EL (cell line): ENCODE data around the gene NABP1.

Experiments used
- DNase-seq: peaks from one replicate; pipeline ENCODE4 v3.0.0-alpha.2; 2016

Gene NABP1

DNA sequence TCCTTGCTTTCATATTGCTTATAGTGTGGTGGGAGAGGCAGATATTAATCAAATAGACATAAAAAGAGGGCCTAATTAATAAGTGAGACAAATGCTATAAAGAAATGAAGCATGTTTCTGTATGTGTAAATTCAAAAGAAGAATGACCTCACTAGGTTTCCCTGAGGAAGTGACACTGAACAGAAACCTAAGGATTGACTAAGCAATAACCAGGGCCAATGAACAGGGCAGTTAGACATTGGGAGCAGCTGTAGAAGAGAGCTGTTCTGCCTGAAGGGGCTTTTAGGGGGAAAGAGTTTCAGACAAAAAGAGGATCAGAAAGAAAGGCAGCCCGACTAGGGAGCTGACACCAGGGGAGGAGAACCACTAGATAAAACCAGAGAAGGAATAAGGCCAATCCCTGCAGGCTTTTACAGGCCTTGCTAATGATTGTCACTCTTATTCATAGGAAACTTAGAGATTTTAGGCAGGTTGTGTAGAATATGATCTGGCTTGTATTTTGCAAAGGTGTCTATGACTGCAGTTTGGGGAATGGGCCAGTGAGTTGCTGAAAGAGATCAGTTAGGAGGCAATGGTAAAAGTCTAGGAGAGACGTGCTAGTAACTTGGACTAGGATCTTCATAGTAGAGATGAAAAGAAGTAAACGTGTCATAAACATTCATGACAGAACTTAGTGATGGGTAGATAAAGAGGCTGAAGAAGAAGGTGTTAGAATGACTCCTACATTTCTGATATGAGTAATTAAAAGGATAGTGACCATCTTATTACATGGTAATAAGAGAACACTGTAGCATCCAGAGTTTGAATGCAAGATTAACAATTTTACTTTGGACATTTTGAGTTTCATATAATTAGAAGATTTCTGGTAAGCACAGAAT is 26.8 kb upstream of the NABP1 start:
- DNase-seq, result no peak

DNA sequence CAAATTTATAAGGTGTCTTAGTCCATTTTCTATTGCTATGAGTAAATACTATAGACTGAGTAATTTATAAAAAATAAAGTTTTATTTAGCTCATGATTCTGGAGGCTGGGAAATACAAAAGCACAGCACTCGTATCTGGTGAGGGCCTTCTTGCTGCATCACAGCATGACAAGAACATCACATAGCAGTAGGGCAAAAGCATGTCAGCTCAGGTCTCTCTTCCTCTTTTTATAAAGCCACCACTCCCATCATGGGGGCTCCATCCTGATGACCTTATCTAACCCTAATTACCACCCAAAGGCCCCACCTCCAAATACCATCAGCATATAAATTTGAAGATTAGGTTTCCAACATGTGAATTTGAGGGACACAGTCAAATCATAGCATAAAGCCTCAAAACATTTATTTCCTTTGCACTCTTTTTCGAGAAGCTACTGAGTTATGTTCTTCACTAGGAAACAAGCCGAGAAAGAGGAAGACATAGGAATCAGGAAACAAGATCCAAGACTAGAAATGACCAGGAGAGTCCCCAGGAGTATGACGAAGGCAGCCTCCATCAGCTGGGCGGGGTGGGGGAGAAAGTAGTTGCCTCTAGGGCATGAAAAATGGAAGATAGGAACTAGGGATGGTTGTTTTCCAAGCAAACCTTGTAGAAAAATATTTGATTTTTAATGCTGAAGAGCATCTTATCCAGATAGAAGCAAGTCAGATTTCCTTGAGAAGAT is 24.1 kb upstream of the NABP1 start:
- no peak for DNase-seq

DNA sequence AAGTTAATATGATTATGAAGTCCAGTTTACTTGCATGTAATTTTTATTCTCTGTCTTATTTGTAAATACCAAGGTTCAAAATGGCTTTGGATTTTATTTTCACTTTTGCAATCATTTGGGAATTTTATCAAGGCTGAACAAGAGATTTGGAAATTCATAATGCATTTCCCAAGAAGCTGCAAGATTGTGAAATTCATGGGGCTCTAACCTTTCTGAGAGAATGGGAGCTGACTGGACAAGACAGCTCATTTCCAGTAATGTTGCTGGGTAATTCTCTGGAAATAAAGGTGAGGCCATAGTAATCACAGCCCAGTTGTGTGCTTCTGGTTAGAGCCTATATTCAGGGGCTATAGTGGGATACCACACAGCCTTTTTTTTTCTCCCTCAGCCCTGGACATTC is 21.5 kb upstream of the NABP1 start:
- peak; percentile 58 for DNase-seq

DNA sequence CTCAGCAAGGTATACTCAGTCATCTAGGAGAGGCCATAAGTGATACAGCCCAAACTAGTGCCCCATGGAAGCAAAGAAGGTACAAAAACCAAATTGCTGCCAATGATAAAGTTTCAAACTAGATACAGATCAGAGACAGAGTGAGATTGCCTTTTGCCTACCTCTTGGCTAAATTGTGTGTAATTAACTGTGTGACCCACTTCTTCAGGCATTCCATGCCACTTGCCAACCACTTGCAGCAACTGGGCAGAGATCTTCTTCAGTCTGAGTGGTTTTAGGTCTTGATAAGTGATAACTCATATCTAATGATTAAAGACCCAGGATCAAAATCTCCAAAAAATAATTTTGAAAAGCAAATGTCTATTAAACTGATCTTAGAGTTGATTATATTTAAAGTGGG is 21.1 kb upstream of the NABP1 start:
- DNase-seq, result no peak

DNA sequence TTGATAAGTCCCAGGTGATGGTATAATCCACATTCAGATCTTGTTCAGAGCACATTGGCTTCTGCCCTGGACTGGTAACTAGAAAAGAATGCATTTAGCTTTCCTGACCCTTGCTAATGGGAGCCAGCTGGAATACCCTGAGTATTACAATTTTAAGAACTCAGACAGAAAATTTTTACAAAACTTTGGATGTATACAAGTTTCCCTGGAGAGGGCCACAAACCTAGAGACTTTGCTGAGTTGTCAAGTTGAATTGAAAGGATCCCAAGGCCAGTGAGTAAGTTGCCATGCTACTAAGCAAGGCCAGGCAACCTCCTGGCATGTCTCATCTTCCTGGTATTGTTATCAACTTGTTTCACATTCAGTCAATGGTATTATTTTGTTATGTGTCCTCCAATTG is 20.0 kb upstream of the NABP1 start:
- peak; percentile 69 for DNase-seq

DNA sequence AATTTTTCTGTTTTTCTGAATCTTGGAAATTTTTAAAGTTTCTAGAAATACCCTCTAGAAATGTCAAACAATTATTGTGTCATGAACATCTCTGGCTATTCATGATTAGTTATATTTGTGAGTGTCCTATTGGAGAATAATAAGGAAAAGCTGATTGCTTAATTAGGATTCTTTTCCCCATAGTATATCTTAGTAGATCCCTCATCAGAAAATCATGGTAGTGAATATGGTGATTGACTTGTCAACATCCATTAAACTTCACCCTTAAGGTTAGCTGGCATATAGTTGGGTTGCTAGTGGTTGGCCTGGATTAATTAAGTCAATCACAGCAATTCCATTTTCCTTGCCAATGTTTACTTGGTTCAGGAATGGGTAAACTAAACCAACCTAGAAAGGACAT is 18.7 kb upstream of the NABP1 start:
- no peak for DNase-seq

DNA sequence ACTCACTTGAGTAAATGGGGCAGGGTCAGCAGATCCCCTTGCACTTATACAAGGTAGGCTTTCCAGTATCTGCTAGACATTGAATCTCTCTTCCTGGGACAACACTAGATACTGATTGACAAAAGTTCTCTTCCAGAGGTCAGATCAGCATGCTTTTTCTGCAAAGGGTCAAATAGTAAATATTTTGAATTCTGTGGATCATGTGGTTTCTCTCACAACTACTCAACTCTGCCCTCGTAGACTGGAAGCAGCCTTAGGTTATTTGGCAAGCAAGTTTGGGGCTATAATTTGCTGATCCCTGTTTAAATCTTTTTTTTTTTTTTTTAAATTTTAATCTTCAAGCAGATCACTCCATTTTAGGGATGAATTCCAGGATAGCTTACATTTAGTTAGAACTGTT is 17.4 kb upstream of the NABP1 start:
- DNase-seq, result no peak

DNA sequence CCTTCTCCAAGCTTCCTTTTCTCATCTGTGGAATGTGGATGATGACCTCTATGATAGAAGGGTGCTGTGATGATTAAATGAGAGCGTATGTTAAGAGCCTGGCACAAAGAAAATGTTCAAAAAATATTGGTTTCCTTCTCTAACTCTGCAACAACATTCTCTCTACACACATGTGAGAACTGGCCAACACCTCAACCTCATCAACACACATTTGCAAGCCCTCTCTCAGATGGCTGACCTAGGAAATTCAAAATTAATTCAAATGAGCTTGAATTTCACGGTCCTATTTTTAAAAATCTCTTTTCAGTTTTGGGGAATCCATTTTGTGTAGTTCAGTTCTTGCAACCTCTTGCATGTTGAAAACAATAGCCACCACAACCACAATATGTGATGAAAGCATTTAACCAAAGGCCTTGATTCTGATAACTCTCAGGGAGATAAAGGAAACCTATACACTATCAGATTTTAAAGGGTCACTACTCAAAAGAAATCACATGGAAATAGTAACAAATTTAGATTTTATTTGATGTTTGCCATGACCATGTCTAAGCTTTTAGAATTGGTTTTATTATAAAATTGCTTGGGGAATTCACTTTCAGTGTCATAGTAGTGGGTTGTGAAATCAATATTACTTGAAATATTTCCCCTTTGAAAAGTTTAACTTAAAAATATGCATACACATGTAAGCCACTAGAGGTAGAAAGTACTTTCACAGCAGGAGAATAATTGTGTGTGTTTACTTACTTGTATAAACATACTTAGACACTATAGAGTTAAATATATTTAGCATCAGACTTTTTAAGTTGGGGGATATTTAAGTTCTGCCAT is 16.6 kb upstream of the NABP1 start:
- DNase-seq, result peak; percentile 33

DNA sequence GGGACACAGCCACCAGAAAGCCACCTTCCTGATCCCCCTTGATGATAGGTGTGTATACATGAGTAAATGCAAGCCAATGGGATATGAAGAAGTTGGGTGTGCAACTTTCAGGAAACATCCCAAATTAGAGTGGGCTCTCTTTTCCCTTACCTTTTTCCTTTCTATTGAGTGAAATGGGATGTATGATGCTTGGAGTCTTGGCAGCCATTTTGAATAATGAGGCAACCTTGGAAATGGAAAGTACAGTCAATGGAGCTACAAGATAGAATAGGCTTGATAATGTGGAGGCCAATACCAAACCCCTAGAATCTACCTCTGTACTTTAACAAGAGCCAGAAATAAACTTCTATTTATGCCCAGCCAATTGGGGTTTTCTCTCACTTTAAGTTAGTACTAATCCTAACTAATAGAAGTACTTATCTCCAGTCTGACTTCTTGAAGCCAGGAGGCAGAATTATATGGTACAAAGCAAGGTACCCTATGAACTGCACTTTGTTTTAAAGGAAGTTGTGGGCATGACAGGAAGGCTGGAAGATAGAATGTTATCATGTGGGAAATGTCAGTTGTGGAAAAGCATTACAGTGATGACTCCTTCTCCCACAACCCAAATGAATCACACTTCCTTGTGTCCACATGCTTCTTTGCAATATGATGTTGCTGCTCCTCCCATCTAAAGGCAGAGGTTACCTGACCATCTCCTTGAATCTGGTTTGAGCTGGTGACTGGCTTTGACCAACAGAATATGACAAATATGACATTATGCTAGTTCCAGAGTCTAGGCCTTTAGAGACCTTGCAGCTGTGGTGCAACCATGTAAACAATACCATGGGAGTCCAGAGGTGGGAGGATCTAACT is 12.9 kb upstream of the NABP1 start:
- DNase-seq, result peak; percentile 73

DNA sequence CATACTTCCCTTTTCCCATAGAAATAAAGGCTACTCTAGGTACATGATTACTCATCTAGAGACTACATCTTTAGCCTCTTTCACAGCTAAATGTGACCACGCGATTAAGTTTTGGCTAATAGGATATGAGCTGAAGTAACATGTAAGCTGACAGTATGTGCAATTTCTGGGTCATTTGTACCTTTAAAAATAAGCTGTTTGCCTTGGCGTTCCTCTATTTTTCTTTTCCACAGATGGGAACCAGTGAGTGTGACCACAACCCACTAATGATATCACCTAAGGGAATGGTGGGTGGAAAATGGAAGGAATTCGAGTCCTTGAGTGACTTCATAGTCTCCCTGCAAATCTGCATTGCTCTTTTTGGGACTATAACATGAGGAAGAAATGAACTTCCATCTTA is 11.7 kb upstream of the NABP1 start:
- peak; percentile 38 for DNase-seq

DNA sequence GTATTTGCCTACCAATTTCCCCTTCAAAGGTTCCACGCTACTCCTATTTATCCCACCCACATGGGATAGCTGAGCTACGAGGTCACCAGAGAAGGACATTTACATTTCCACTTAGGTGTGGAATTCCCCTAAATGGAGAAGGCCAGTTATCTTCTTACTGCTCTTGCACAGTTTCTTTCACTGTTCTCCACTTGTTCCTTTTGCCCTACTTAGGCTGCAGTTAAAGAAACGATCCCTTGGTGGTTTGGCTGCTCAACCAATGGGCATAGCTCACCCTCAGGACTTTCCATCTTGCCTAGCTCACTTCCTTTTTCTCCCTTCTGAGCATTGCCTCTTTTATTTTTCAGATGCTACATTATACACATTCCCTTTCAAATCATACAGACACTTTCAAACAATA is 11.2 kb upstream of the NABP1 start:
- DNase-seq, result peak; percentile 73

DNA sequence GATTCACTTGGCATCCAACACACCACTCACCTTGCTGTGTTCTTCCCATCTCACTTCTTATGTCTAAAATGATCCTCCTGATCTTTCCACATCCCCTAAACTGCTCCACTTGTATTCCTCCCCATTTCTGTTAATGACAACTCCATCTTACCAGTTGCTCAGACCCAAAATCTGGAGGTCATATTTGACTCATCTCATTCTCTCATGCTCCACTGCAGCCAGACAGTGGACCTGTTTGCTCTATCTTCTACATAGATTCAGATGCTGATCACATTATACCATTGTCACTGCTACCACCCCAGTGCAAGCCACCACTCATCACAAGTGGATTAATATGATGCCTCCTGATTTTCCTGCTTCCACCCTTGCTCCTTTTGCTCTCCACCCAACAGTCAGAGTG is 7.9 kb upstream of the NABP1 start:
- no peak for DNase-seq

DNA sequence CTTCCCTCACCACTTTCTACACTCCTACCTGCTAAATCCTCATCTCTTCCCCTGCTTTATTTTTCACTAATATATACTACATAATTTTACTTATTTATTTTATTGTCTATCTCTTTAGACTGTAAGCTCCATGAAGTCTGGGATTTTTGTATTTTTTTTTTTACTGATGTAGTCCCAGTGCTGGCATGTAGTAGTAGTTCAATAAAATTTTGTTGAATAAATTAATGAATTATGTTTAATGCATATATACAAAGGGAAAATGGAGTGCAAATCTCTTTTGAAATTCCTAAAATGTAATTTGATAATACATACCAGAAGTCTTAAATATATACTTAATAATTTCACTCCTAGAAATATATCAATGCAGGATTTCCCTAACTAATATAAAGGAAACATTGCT is 7.1 kb upstream of the NABP1 start:
- no peak for DNase-seq

DNA sequence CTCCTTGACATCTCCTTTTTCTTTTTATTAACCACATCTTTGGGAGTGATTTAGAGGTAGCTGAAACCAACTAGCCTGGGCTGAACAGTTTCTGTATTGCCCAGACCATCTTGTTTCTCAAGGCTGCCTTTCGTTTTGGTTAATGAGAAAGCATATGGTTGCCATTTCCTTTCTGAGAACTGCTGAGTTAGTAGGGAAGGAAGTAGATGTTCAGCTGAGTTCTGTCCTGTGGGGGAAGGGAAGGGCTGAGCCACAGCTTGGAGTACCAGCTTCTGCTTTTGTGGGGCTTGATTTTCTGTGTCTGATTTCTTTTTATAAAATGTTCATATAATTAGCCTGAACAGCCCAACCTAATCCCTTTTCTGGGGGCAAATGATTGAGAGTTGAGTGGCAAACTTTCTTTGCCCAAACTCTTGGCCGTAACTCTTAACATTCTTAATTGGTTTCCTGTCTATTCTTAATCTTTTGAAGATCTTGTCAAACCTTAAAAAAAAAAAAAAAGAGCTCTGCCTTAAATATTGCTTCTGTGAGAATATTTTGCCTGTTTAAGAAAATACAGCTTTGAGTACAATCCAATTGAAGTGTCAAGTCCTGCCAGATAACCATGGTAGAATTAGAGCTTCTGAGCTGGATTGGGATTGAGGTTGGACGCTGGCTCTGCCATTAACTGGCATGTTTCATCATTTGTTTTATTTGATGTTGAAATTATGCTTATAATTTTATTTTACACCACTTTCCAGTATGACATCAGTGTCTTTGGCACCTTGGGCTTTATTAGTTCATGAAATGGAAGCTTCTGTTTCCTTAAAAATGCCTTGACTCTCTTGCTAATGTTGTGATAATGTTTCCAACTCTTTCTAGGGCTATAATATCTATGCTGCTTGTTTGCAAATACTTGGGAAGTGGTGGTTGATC is 1.9 kb upstream of the NABP1 start:
- no peak for DNase-seq

DNA sequence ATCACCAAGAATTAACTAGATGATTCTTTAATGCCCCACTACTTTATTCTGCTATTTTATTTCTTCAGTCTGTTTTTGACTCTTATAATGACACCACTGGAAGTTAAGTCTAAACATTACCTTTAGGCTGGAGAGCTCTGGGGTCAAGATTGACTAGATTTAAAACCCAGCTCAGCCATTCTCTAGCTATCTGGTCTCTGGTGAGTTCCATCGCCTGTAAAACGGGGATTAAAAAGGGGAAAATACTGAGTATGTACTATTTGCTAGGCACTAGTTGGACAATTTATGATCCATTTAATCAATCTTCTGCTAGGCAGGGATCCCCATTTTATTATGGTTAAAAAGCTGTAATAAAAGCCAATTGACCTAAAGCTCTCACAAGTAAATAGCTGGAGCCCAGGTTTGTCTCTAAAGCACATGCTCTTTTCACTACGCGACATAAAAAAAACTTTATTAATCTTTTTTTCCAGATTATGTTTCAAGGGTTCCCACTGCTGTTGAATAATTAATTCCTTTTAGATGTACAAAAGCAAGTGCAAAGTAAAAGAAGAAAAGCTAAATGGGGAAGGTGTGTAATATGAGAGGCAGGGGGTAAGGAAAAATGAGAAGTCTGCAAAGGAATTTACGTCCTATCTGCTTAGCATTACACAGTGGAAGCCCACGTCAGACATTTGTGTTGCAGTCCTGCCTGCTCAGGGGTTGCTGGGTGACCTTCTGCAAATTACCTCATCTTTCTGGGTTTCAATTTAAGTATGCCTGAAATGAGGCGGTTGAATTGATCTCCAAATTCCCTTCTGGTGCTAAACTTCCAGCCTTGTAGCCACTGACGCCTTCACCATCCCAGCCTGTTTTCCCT is 918 bp upstream of the NABP1 start:
- peak; percentile 81 for DNase-seq

DNA sequence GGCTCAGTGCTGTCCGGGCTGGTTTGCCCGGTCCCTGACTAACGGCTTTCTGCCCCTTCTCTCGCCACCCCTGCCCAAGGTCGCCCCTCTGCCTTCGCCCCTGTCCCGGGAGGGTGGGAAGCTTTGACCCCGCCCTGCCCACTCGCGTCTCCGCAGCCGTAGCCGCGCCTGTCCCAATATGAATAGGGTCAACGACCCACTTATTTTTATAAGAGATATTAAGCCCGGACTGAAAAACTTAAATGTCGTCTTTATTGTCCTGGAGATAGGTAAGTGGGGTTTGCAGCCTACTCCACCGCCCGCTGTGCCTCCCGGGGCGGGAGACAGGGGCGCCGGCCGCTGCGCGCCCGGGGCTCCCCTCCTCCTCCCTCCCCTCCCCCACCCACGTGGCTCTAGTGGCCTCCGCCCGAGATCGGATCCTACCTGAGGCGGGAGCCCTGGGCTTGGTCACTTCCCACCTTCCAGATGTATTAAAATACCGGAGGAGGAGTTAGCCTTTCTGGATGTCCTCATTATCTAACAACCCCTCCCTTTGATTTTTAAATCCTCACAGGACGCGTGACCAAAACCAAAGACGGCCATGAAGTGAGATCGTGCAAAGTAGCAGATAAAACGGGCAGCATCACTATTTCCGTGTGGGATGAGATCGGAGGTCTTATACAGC is 633 bp downstream of the NABP1 start:
- DNase-seq, result peak; percentile 46

DNA sequence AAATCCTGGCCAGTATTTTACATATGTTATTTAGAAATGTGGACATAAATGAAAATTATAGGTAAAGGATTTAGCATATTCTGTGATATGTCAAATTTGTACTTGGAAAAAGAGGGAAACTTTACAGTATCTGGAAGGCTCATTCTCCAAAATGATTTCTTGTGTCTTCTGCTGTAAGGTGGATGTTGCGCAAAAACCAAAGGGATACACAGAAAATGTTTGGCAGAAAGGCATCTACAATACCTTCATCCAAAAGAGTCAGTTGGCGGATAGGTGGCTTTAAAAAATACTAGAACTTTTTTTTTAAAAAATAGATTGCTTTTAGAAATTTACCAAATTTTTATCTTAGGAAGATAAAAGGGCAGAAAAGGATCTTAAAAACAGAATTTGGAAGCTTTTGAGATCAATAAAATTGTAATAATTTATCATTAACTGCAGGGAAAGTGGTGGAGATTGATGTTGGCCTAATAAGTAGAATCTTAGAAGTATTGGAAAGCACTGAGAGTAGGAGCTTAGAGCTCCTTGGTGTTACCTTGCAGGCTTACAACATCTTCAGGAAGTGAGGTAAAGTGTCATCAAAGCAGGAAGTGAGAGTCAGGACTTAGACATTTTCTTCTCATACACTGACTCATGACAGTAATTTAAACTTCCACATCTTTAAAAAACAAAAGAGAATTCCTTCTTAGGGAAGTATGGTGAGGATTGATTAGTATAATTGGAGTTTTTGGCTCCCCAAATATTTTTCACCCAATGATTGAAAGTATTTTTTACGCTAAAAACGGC is 2.1 kb downstream of the NABP1 start:
- DNase-seq, result peak; percentile 85

DNA sequence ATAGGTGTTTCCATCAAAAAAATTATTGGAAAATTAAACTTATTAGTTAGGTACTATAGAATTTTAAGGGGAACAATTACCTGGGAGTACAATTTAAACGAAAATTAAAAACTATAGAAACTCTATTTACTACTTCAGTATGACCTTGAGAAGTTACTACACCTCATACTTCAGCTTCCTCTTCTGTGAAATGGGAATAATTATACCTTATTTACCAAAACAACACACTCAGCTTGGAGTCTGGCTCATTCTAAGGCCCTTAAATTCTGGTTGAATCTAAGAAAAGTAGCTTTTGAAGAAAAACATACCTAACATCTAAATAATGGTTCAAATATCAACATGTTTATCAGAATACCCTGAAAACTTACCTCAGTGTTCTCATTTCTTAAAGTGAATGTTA is 2.7 kb downstream of the NABP1 start:
- DNase-seq, result no peak

DNA sequence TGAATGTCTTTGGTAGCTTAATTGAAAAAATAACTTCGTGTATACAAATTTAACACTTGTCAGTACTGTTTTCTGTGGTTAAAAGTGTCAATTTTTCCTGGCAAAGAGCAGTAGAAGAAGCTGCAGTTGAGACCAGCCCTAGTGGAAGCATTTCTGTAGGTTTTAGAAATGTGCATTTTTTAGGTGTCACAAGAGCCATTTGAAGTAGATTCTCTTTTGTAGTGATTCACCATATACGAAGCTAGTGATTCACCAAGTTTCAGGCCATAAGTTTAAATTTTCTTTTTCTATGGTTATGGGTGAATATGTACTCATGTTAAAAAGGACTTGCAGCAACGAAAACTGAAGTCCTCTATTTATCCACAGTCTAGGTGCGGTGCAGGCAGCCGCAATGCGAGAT is 4.2 kb downstream of the NABP1 start:
- DNase-seq, result peak; percentile 55
